ENCODE data around the gene GSG1L. TPM values are rescaled to one million over a fixed set of nuclear protein-coding genes. Genes with fewer than 3 reads are reported as not detected.

The GSG1L gene
- total and polyA plus RNA-seq, 2 of the 13 experiments (the other 11 are each of a cell fraction or from before 2014, with no cell fraction given): not detected

DNA sequence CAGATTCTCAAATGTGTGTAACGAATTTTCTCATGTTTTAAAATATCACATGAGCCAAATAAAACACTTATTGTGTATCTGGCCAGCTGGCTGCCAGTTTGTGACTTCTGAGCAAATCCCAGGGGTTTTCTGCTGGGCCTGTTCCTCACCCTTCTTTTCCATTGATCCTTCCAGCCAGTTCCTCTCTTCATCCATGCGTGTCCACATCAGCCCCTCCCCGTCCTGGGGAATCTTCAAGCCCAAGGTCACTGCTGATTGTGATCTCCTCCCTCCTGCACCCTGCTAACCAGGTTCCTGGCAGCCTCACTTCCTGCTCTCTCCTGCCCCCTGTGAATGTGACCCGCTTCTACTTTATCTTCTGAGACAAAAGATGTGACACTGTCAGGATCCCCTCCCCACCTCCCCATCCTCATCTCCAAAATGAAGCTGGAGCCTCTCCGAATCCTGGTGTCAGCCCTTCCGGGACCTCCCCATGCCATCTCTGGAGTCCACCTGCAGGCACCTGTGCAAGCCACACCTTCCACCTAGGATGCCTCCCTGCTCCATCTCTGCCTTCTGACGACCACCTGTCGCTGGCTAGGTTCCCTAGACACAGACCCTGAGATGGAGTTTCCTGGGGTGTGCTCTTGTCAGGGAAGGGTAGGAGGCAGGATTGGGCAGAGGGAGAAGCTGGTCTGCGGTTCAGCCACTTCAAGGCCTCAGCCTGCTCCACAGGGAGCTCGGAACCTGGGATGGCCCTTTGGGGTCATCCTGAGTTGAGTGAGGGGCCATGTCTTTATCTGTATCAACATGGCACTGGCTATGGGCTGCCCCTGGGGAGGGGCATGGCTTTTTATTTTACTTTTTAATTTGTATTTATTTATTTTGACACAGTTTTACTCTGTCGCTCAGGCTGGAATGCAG lies 308.5 kb downstream of the GSG1L start (continued):
- TF ChIP-seq, protein P1, sequence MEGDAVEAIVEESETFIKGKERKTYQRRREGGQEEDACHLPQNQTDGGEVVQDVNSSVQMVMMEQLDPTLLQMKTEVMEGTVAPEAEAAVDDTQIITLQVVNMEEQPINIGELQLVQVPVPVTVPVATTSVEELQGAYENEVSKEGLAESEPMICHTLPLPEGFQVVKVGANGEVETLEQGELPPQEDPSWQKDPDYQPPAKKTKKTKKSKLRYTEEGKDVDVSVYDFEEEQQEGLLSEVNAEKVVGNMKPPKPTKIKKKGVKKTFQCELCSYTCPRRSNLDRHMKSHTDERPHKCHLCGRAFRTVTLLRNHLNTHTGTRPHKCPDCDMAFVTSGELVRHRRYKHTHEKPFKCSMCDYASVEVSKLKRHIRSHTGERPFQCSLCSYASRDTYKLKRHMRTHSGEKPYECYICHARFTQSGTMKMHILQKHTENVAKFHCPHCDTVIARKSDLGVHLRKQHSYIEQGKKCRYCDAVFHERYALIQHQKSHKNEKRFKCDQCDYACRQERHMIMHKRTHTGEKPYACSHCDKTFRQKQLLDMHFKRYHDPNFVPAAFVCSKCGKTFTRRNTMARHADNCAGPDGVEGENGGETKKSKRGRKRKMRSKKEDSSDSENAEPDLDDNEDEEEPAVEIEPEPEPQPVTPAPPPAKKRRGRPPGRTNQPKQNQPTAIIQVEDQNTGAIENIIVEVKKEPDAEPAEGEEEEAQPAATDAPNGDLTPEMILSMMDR (CRISPR knock-in tag; IDR thresholded peaks at IDR 0.05): peak; percentile 29; the same call in 1 of the 2 replicates
- TF ChIP-seq ZNF749 (CRISPR knock-in tag; IDR thresholded peaks at IDR 0.05; ENCODE audit: borderline replicate concordance) (no peak), PHF21A (CRISPR knock-in tag; IDR thresholded peaks at IDR 0.05) (no peak)

DNA sequence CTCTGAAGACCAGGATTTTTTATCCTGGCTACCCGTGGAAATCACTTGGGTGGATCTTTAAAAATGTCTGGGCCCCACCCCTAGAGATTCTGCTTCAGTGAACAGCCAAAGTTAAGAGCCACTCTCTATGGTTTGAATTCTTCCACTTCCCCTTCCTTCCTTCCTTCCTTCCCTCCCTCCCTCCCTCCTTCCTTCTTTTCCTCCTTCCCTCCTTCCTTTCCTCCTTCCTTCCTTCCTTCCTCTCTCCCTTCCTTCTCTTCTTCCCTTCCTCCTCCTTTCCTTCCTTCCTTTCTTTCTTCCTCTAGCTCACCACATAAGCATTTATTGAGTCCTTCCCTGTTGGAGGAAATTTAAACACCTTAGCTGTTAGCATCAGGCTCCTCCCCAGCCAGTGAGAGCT lies 310.0 kb downstream of the GSG1L start:
- no peak for FAIRE-seq
- in situ Hi-C loops (cut with HindIII; ENCODE audit: extremely low pct_ligation_motif_present, low pct_unique_long_range_greater_than_20kb) (no loop called here), intact Hi-C loops (cut with micrococcal nuclease; ENCODE audit: unreplicated experiment) (no loop called here)
- POLR2A ChIA-PET: no interaction called here
- H3K79me2 ChIP-seq (ENCODE audit: insufficient read depth, low read length): no peaks in the 10 kb centered on the region
- H2AFZ ChIP-seq (ENCODE audit: low read length): no peak overlapping the region
- CTCF ChIA-PET (ENCODE audit: low intra/inter-chr PET ratio, low total read pairs): no interaction called here
- WGBS (ENCODE audit: low lambda C conversion rate): 56% methylated on average over 1 of the region's 1 CpG
- H3K4me3 ChIP-seq (replicated peaks in 1 of 3; ENCODE audit: insufficient read depth in 1 of 3, low read depth in 2 of 3, low read length in 3 of 3): no peak overlapping the region
- no TSS peak for BruUV-seq (replicated peaks)
- no peaks in the 10 kb centered on the region for H3K4me1 ChIP-seq (ENCODE audit: insufficient read depth, low read length)
- no peak for TF ChIP-seq ZSCAN29 (CRISPR knock-in tag; conservative IDR thresholded peaks at IDR 0.05)
- H3K36me3 ChIP-seq (replicated peaks in 1 of 2; ENCODE audit: control insufficient read depth in 1 of 2, insufficient read depth in 2 of 2, low read length in 2 of 2): no peaks in the 10 kb centered on the region; a peak in 2 of 5 replicates
- no peak overlapping the region for H3K4me2 ChIP-seq (ENCODE audit: low read depth, low read length)
- H3K27ac ChIP-seq (ENCODE audit: extremely low read length, insufficient read depth, low read length): no peak overlapping the region
- no peaks in the 10 kb centered on the region for H3K9me3 ChIP-seq (ENCODE audit: low read length)
- DNase-seq (ENCODE audit: low spot score): no peak
- no peak overlapping the region for H3K9ac ChIP-seq (ENCODE audit: insufficient read depth, low read depth, low read length)
- no peak for ATAC-seq
- no peaks in the 10 kb centered on the region for H3K27me3 ChIP-seq (ENCODE audit: control insufficient read depth in 1 of 2, insufficient read depth in 2 of 2, low read length in 2 of 2)
- H4K20me1 ChIP-seq (ENCODE audit: insufficient read depth, low read length): no peaks in the 10 kb centered on the region

All from HepG2 (cell line).